H1 (cell line): ENCODE data around the gene RECK. TPM values are rescaled to one million over a fixed set of nuclear protein-coding genes. Genes with fewer than 3 reads are reported as not detected.

Source experiments
- CTCF ChIA-PET: fragments of 300-600 bp; sonication (Branson Sonifier 250); formaldehyde crosslinking; loops from one replicate; lab custom pipeline; 2021; ENCODE audit not compliant: partially characterized antibody; lab: Charles Lee
- POLR2A ChIA-PET: fragments of 300-600 bp; sonication (Branson Sonifier 250); formaldehyde crosslinking; loops from one replicate; lab custom pipeline; 2021; ENCODE audit warnings: inconsistent platforms; ENCODE audit not compliant: partially characterized antibody; lab: Charles Lee
- DNase-seq, 2 experiments: peaks; one replicate each; pipeline versions ENCODE4 v3.0.0 to v3.0.0-alpha.2; 2010 to 2022; ENCODE audit warnings: low spot score in 2 of 2, low read depth in 1 of 2, mixed read lengths in 1 of 2
- FAIRE-seq: peaks from 2 replicates; lab custom pipeline; 2011; peaks lifted over from hg19 to GRCh38; lab: Jason Lieb, UNC
- H2AFZ ChIP-seq: 2 replicates; pipeline ENCODE4 v1.8.1; 2012; ENCODE audit warnings: low read length, inconsistent platforms
- H2AK5ac ChIP-seq: 2 replicates; pipeline ENCODE4 v1.6.1; 2013; ENCODE audit warnings: low read depth, low read length
- H2BK120ac ChIP-seq: replicated peaks from 2 replicates; pipeline ENCODE3; 2013; ENCODE audit warnings: low read depth, low read length, inconsistent platforms
- H2BK12ac ChIP-seq: 2 replicates; pipeline ENCODE4 v1.6.1; 2013; ENCODE audit warnings: low read depth, low read length
- H2BK15ac ChIP-seq: 2 replicates; pipeline ENCODE4 v1.6.1; 2013; ENCODE audit warnings: low read length
- H2BK20ac ChIP-seq: 2 replicates; pipeline ENCODE4 v1.6.1; 2013; ENCODE audit warnings: low read length
- H2BK5ac ChIP-seq: 2 replicates; pipeline ENCODE4 v1.6.1; 2013; ENCODE audit warnings: low read depth, low read length
- H3K14ac ChIP-seq: 2 replicates; pipeline ENCODE4 v1.6.1; 2013; ENCODE audit warnings: inconsistent platforms; ENCODE audit not compliant: insufficient read length
- H3K18ac ChIP-seq: 2 replicates; pipeline ENCODE4 v1.6.1; 2013; ENCODE audit warnings: low read length; ENCODE audit errors: extremely low read depth
- H3K23ac ChIP-seq: 2 replicates; pipeline ENCODE4 v1.6.1; 2013; ENCODE audit warnings: inconsistent platforms; ENCODE audit not compliant: insufficient read length
- H3K23me2 ChIP-seq: 2 replicates; pipeline ENCODE4 v1.6.1; 2013; ENCODE audit warnings: low read depth, low read length
- H3K27ac ChIP-seq: 2 replicates; pipeline ENCODE4 v1.6.1; 2011; ENCODE audit warnings: low read depth, low read length, inconsistent platforms
- H3K27me3 ChIP-seq, 4 experiments: replicated peaks in 1 of 4; 1 replicate in 1 of 4; 2 replicates in 3 of 4; pipeline versions ENCODE4 v1.6.1 to v1.8.1; 2011 to 2013; ENCODE audit warnings: low read length in 3 of 4, mild to moderate bottlenecking in 3 of 4, inconsistent platforms in 2 of 4, mixed read lengths in 2 of 4, moderate library complexity in 1 of 4; ENCODE audit not compliant: control insufficient read depth in 3 of 4, insufficient read depth in 3 of 4; ENCODE audit errors: extremely low read depth in 1 of 4
- H3K36me3 ChIP-seq, 4 experiments: 2 replicates each; pipeline versions ENCODE4 v1.6.1 to v1.8.1; 2011 to 2013; ENCODE audit warnings: mild to moderate bottlenecking in 4 of 4, low read length in 3 of 4, moderate library complexity in 2 of 4, control low read depth in 1 of 4, inconsistent platforms in 1 of 4; ENCODE audit not compliant: insufficient read depth in 4 of 4, control insufficient read depth in 2 of 4
- H3K4ac ChIP-seq: replicated peaks from 2 replicates; pipeline ENCODE3; 2013; ENCODE audit warnings: low read length, low read depth, mixed read lengths, inconsistent platforms; ENCODE audit not compliant: insufficient read length
- H3K4me1 ChIP-seq, 4 experiments: replicated peaks in 1 of 4; 1 replicate in 1 of 4; 2 replicates in 3 of 4; pipeline versions ENCODE4 v1.6.1 to v1.8.1; 2011 to 2013; ENCODE audit warnings: low read length in 3 of 4, inconsistent platforms in 2 of 4, mixed read lengths in 1 of 4; ENCODE audit not compliant: insufficient read depth in 4 of 4, control insufficient read depth in 3 of 4
- H3K4me2 ChIP-seq, 2 experiments: 2 replicates each; pipeline versions ENCODE4 v1.6.1 to v1.8.1; 2011 to 2013; ENCODE audit warnings: low read depth in 2 of 2, low read length in 2 of 2, control low read depth in 1 of 2, inconsistent platforms in 1 of 2, mild to moderate bottlenecking in 1 of 2; ENCODE audit not compliant: insufficient read depth in 1 of 2
- H3K4me3 ChIP-seq, 4 experiments: fragments of 200-600, 300-600 bp in 1 of 4; sonication (generic), shearing (Covaris generic), sonication (Bioruptor Twin) in 1 of 4; 2 replicates each; pipeline versions ENCODE4 v1.5.1 to v1.8.1; 2011 to 2016; ENCODE audit warnings: low read length in 4 of 4, low read depth in 3 of 4, control low read depth in 2 of 4, inconsistent platforms in 2 of 4, mild to moderate bottlenecking in 2 of 4, mixed read lengths in 1 of 4, moderate library complexity in 1 of 4; ENCODE audit not compliant: insufficient read depth in 2 of 4; ENCODE audit errors: extremely low read depth in 1 of 4
- H3K56ac ChIP-seq: replicated peaks from 2 replicates; pipeline ENCODE3; 2013; ENCODE audit warnings: low read depth, mild to moderate bottlenecking, mixed read lengths, low read length, inconsistent platforms; ENCODE audit not compliant: insufficient read length
- H3K79me1 ChIP-seq: 2 replicates; pipeline ENCODE4 v1.6.1; 2013; ENCODE audit warnings: low read depth, low read length, control low read depth
- H3K79me2 ChIP-seq, 2 experiments: 2 replicates each; pipeline versions ENCODE4 v1.6.1 to v1.8.1; 2012 to 2013; ENCODE audit warnings: low read length in 2 of 2, mild to moderate bottlenecking in 2 of 2, inconsistent platforms in 1 of 2; ENCODE audit not compliant: insufficient read depth in 2 of 2, control insufficient read depth in 1 of 2
- H3K9ac ChIP-seq, 4 experiments: replicated peaks in 1 of 4; 1 replicate in 1 of 4; 2 replicates in 3 of 4; pipeline versions ENCODE4 v1.6.1 to v1.8.1; 2011 to 2013; ENCODE audit warnings: low read depth in 3 of 4, low read length in 3 of 4, control low read depth in 2 of 4, mild to moderate bottlenecking in 2 of 4, moderate library complexity in 2 of 4, inconsistent platforms in 1 of 4; ENCODE audit errors: extremely low read depth in 1 of 4
- H3K9me3 ChIP-seq, 2 experiments: 2 replicates each; pipeline versions ENCODE4 v1.6.1 to v1.8.1; 2012 to 2013; ENCODE audit warnings: mild to moderate bottlenecking in 2 of 2, moderate library complexity in 2 of 2, control low read depth in 1 of 2, inconsistent platforms in 1 of 2, low read depth in 1 of 2, low read length in 1 of 2, mixed read lengths in 1 of 2; ENCODE audit not compliant: insufficient read depth in 2 of 2
- H4K20me1 ChIP-seq, 2 experiments: replicated peaks in 1 of 2; 2 replicates each; pipeline versions ENCODE3 to v1.8.1; 2011 to 2013; ENCODE audit warnings: inconsistent platforms in 2 of 2, low read length in 2 of 2, mild to moderate bottlenecking in 1 of 2; ENCODE audit not compliant: insufficient read depth in 2 of 2, control insufficient read depth in 1 of 2
- H4K5ac ChIP-seq: 2 replicates; pipeline ENCODE4 v1.6.1; 2013; ENCODE audit warnings: low read length, low read depth, mixed read lengths, inconsistent platforms; ENCODE audit not compliant: insufficient read length
- H4K8ac ChIP-seq: 2 replicates; pipeline ENCODE4 v1.8.0; 2013; ENCODE audit warnings: mild to moderate bottlenecking, moderate library complexity, low read length, inconsistent platforms; ENCODE audit not compliant: insufficient read depth; ENCODE audit errors: extremely low read depth
- H4K91ac ChIP-seq: replicated peaks from 2 replicates; pipeline ENCODE3; 2013; ENCODE audit warnings: low read length, mixed read lengths, inconsistent platforms; ENCODE audit not compliant: insufficient read length
- ASH2L ChIP-seq: fragments of 200-600, 300-600 bp; sonication (generic); IDR thresholded peaks from one replicate; pipeline ENCODE4 v1.7.1; 2017; ENCODE audit warnings: low read length
- BACH1 ChIP-seq: IDR thresholded peaks from 2 replicates; pipeline ENCODE4 v1.6.1; 2012; ENCODE audit warnings: low read length, improper control_type of control experiment
- CEBPB ChIP-seq: IDR thresholded peaks from 2 replicates; pipeline ENCODE4 v1.6.1; 2012; ENCODE audit warnings: low read depth, low read length
- CHD1 ChIP-seq: IDR thresholded peaks from 2 replicates; pipeline ENCODE4 v1.6.1; 2012; ENCODE audit warnings: low read depth, low read length, improper control_type of control experiment
- CREB1 ChIP-seq: IDR thresholded peaks from 2 replicates; pipeline ENCODE4 v1.6.1; 2012; ENCODE audit warnings: inconsistent platforms
- GABPA ChIP-seq: IDR thresholded peaks from 2 replicates; pipeline ENCODE4 v1.6.1; 2011; ENCODE audit warnings: mild to moderate bottlenecking, low read length, moderate library complexity, borderline replicate concordance; ENCODE audit not compliant: insufficient read depth
- GTF2F1 ChIP-seq: IDR thresholded peaks from 2 replicates; pipeline ENCODE4 v1.6.1; 2012; ENCODE audit warnings: low read depth, low read length, improper control_type of control experiment, borderline replicate concordance
- KDM1A ChIP-seq: fragments of 200-600, 300-600 bp; sonication (generic); IDR thresholded peaks from 2 replicates; pipeline ENCODE4 v1.7.1; 2016; ENCODE audit warnings: mild to moderate bottlenecking, low read length, borderline replicate concordance
- KDM4A ChIP-seq: IDR thresholded peaks from one replicate; pipeline ENCODE4 v1.7.1; 2012; ENCODE audit warnings: low read depth, mild to moderate bottlenecking, moderate library complexity, low read length, inconsistent platforms; ENCODE audit not compliant: severe bottlenecking
- POLR2AphosphoS5 ChIP-seq: IDR thresholded peaks from 2 replicates; pipeline ENCODE4 v1.6.1; 2011; ENCODE audit warnings: low read depth, low read length
- RXRA ChIP-seq: IDR thresholded peaks from 2 replicates; pipeline ENCODE4 v1.6.1; 2011; ENCODE audit warnings: low read depth, mild to moderate bottlenecking, low read length, moderate library complexity; ENCODE audit not compliant: insufficient read depth
- SIN3A ChIP-seq, 2 experiments: IDR thresholded peaks in 1 of 2; conservative IDR thresholded peaks in 1 of 2; 2 replicates each; pipeline ENCODE4 v1.6.1; 2011 to 2012; ENCODE audit warnings: low read length in 2 of 2, improper control_type of control experiment in 1 of 2, low read depth in 1 of 2, mild to moderate bottlenecking in 1 of 2
- WGBS, 2 experiments: shearing (Covaris generic) in 1 of 2; methylation state at CpG; one replicate each; pipeline versions ENCODE4 v1.1.6 to v1.1.7; 2013 to 2015; ENCODE audit warnings: low lambda C conversion rate in 2 of 2, mixed read lengths in 2 of 2, inconsistent platforms in 1 of 2, low coverage in 1 of 2, missing lambda C conversion rate in 1 of 2; ENCODE audit not compliant: insufficient replicate concordance in 2 of 2, insufficient coverage in 1 of 2, insufficient read length in 1 of 2; ENCODE audit errors: extremely low coverage in 1 of 2, missing lambda C conversion rate in 1 of 2; 5-methylcytosine and 5-hydroxymethylcytosine counted together
- polyA plus RNA-seq, 7 experiments: library from polyadenylated mRNA; depleted of rRNA in 3 of 7; stranded (reverse) in 5 of 7; unstranded in 2 of 7; fragments of >200 nt in 5 of 7; fragments of 200-250 nt in 2 of 7; gene quantifications; 1 replicate in 5 of 7; 2 replicates in 1 of 7; 4 replicates in 1 of 7; pipeline versions ENCODE4 v1.2.1 to v1.2.3, GENCODE V29; 2011 to 2013; ENCODE audit warnings: missing spikeins in 2 of 7, mixed read lengths in 2 of 7
- total RNA-seq: library from RNA; stranded (reverse); fragmentation: NEBNext Ultra II Directional; extraction: Animal tissue kit (Norgen Biotek cat#: 25700); gene quantifications from 2 replicates; pipeline ENCODE4 v1.2.1, GENCODE V29; 2021

The RECK gene
- total and polyA plus RNA-seq, 2 of the 8 experiments (the other 6 are each of a cell fraction or from before 2014, with no cell fraction given) = 5.4 to 9.8 TPM

DNA sequence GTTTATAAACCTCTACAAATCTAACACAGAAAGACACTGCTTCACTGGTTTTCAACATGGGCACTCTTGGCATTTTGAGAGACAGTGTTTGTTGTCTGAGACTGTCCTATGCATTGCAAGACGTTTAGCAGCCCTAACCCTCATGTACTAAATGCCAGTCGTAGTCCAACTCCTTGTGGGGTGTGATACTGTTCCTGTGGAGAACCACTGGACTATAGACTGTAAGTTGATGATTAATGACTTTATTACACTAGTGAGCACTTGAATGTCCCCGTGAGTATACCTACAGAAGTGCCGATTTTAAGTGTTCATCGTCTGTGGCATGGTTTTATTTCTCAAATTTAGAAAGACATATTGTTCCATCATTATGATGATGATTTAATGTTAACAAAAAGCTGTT, 46.2 kb downstream of the RECK start:
- Histone ChIP-seq H4K20me1 (no peaks in the 10 kb centered on the region), H3K23me2 (no peaks in the 10 kb centered on the region), H3K4ac (no peak overlapping the region), H3K79me1 (no peaks in the 10 kb centered on the region), H2BK15ac (no peak overlapping the region), H3K27ac (no peak overlapping the region), H2BK120ac (no peak overlapping the region), H3K23ac (no peak overlapping the region), H3K4me1 (no peaks in the 10 kb centered on the region), H3K14ac (no peak overlapping the region), H3K18ac (no peak overlapping the region), H2BK12ac (no peak overlapping the region), H2AK5ac (no peak overlapping the region), H2AFZ (no peak overlapping the region), H3K79me2 (no peaks in the 10 kb centered on the region), H3K9me3 (0 out of 4 replicates have a peak, but pooled peaks cover 0 to 2% of the 10 kb centered on the region in 2 experiments), H3K4me3 (no peak overlapping the region), H2BK20ac (no peak overlapping the region), H3K27me3 (no peaks in the 10 kb centered on the region), H3K56ac (no peak overlapping the region), H3K4me2 (no peak overlapping the region), H4K91ac (no peak overlapping the region), H4K8ac (no peak overlapping the region), H3K36me3 (peaks cover 0 to 9% (median 2%) of the 10 kb centered on the region in 4 experiments; a peak in 3 of 8 replicates), H2BK5ac (no peak overlapping the region), H4K5ac (no peak overlapping the region), H3K9ac (no peak overlapping the region)
- DNase-seq (no peak), FAIRE-seq (no peak)
- POLR2A ChIA-PET = no interaction called here
- TF ChIP-seq GTF2F1 (no peak), BACH1 (no peak), KDM1A (no peak), RXRA (no peak), CEBPB (no peak), POLR2AphosphoS5 (no peak), SIN3A (conservative IDR thresholded peaks at IDR 0.05 in 1 of 2, IDR thresholded peaks at IDR 0.05 in 1 of 2; ENCODE audit: low read depth in 1 of 2, low read length in 2 of 2) (no peak), CREB1 (no peak), CHD1 (no peak), ASH2L (no peak), KDM4A (no peak), GABPA (no peak)
- CTCF ChIA-PET = no interaction called here
- WGBS, 2 experiments = 82% methylated on average over 5 of the region's 5 CpGs; no CpG with 5 or more reads in 1 of the 2 experiments
